HG02642 (cell line): ENCODE measurements around the gene SMIM20.
"Not testable (repeated sequence)": the region's sequence is repeated elsewhere in the genome, so short reads cannot be mapped to it uniquely, and the experiment has no call there.

Experiments
- ATAC-seq: cut with Tn5 transposase; IDR thresholded peaks from one replicate; pipeline ENCODE4 v1.9.1; 2021; ENCODE audit warnings: mild to moderate bottlenecking; ENCODE audit not compliant: unreplicated experiment, poor library complexity

Gene SMIM20

GRCh38 chr4:25913851-25914669 is at the start of gene SMIM20:
SMIM20 (plus strand) TSS chr4:25914220; CDS start chr4:25914314, 94 bp downstream.
- ATAC-seq = peak; percentile 89

GRCh38 chr4:25865586-25865985 is 48.4 kb upstream of the SMIM20 start:
- no peak for ATAC-seq

GRCh38 chr4:25866401-25866800 is 47.6 kb upstream of the SMIM20 start:
- not testable (repeated sequence) for ATAC-seq

GRCh38 chr4:25867781-25868294 is 46.2 kb upstream of the SMIM20 start:
- ATAC-seq = no peak

GRCh38 chr4:25870081-25870480 is 43.9 kb upstream of the SMIM20 start:
- ATAC-seq = peak; percentile 65

- ATAC-seq = no peak
Observed at GRCh38 chr4:25872851-25873631, 41.0 kb upstream of the SMIM20 start.

- ATAC-seq = no peak
Observed at GRCh38 chr4:25873632-25874129, 40.3 kb upstream of the SMIM20 start.

GRCh38 chr4:25874655-25875054 is 39.4 kb upstream of the SMIM20 start:
- peak; percentile 42 for ATAC-seq

GRCh38 chr4:25875281-25875745 is 38.7 kb upstream of the SMIM20 start:
- ATAC-seq = peak; percentile 48

- no peak for ATAC-seq
Observed at GRCh38 chr4:25878676-25879075, 35.3 kb upstream of the SMIM20 start.

GRCh38 chr4:25879091-25879584 is 34.9 kb upstream of the SMIM20 start:
- ATAC-seq = no peak

GRCh38 chr4:25879587-25879986 is 34.4 kb upstream of the SMIM20 start:
- no peak for ATAC-seq

- peak; percentile 53 for ATAC-seq
Observed at GRCh38 chr4:25879991-25880651, 33.9 kb upstream of the SMIM20 start.

GRCh38 chr4:25881193-25881592 is 32.8 kb upstream of the SMIM20 start:
- ATAC-seq = no peak

- ATAC-seq = no peak
Observed at GRCh38 chr4:25882226-25882625, 31.8 kb upstream of the SMIM20 start.

GRCh38 chr4:25883565-25883964 is 30.5 kb upstream of the SMIM20 start:
- no peak for ATAC-seq

- no peak for ATAC-seq
Observed at GRCh38 chr4:25884031-25884782, 29.8 kb upstream of the SMIM20 start.

- ATAC-seq = no peak
Observed at GRCh38 chr4:25888781-25889180, 25.2 kb upstream of the SMIM20 start.
